Activated effector memory CD4-positive, alpha-beta T cell treated with anti-CD3 and anti-CD28 coated beads, Interleukin-2, amount 50 U/mL, for 16 hours (primary cell): ENCODE measurements around the gene MAGI1.
"Not testable (repeated sequence)": the region's sequence is repeated elsewhere in the genome, so short reads cannot be mapped to it uniquely, and the experiment has no call there.

ENCODE experiments used
- DNase-seq: peaks from one replicate; pipeline ENCODE4 v3.0.0-alpha.2; 2020

MAGI1 gene

GRCh38 chr3:65733459-65733858 is 305.3 kb downstream of the MAGI1 start:
- no peak for DNase-seq

- DNase-seq = no peak
These were observed 306.4 kb downstream of the MAGI1 start for GRCh38 chr3:65732051-65732935.

- DNase-seq = no peak
These were observed 308.3 kb downstream of the MAGI1 start for GRCh38 chr3:65730449-65730848.

GRCh38 chr3:65729973-65730372 is 308.7 kb downstream of the MAGI1 start:
- DNase-seq = no peak

- no peak for DNase-seq
These were observed 309.2 kb downstream of the MAGI1 start for GRCh38 chr3:65729555-65729954.

GRCh38 chr3:65728138-65728537 is 310.6 kb downstream of the MAGI1 start:
- DNase-seq = no peak

- DNase-seq = no peak
These were observed 314.7 kb downstream of the MAGI1 start for GRCh38 chr3:65723985-65724384.

GRCh38 chr3:65723011-65723410 is 315.7 kb downstream of the MAGI1 start:
- DNase-seq = no peak

- DNase-seq = no peak
These were observed 317.6 kb downstream of the MAGI1 start for GRCh38 chr3:65720989-65721737.

GRCh38 chr3:65719639-65720038 is 319.1 kb downstream of the MAGI1 start:
- DNase-seq = not testable (repeated sequence)

- no peak for DNase-seq
These were observed 320.9 kb downstream of the MAGI1 start for GRCh38 chr3:65717676-65718346.

GRCh38 chr3:65716071-65716751 is 322.5 kb downstream of the MAGI1 start:
- no peak for DNase-seq

GRCh38 chr3:65714134-65714533 is 324.6 kb downstream of the MAGI1 start:
- DNase-seq = no peak

GRCh38 chr3:65713016-65713415 is 325.7 kb downstream of the MAGI1 start:
- DNase-seq = no peak

- DNase-seq = no peak
These were observed 326.6 kb downstream of the MAGI1 start for GRCh38 chr3:65712140-65712539.

GRCh38 chr3:65706776-65707568 is 331.7 kb downstream of the MAGI1 start:
- DNase-seq = no peak

GRCh38 chr3:65706301-65706700 is 332.4 kb downstream of the MAGI1 start:
- no peak for DNase-seq

GRCh38 chr3:65703820-65704219 is 334.9 kb downstream of the MAGI1 start:
- DNase-seq = no peak

- no peak for DNase-seq
These were observed 335.7 kb downstream of the MAGI1 start for GRCh38 chr3:65703026-65703425.

GRCh38 chr3:65702202-65702601 is 336.5 kb downstream of the MAGI1 start:
- no peak for DNase-seq

- no peak for DNase-seq
These were observed 337.2 kb downstream of the MAGI1 start for GRCh38 chr3:65701516-65701915.

GRCh38 chr3:65689436-65689835 is 349.3 kb downstream of the MAGI1 start:
- no peak for DNase-seq
